Mammary epithelial cell (primary cell): ENCODE data around the gene RARRES2.
"Not testable (repeated sequence)": the region's sequence is repeated elsewhere in the genome, so short reads cannot be mapped to it uniquely, and the experiment has no call there.

ENCODE experiments used
- EZH2 ChIP-seq: IDR thresholded peaks from 2 replicates; pipeline ENCODE4 v1.6.1; 2012; ENCODE audit warnings: low read length, inconsistent platforms, borderline replicate concordance
- TF ChIP-seq, protein P1 (sequence below), 2 donors: IDR thresholded peaks in 1 of 2; conservative IDR thresholded peaks in 1 of 2; 2 replicates each; pipeline ENCODE4 v1.5.1; 2011 to 2012; ENCODE audit warnings: inconsistent platforms in 2 of 2, low read length in 2 of 2, mild to moderate bottlenecking in 2 of 2, control low read depth in 1 of 2, low read depth in 1 of 2; ENCODE audit not compliant: insufficient read depth in 1 of 2; ENCODE audit errors: extremely low read depth in 1 of 2

DNA sequence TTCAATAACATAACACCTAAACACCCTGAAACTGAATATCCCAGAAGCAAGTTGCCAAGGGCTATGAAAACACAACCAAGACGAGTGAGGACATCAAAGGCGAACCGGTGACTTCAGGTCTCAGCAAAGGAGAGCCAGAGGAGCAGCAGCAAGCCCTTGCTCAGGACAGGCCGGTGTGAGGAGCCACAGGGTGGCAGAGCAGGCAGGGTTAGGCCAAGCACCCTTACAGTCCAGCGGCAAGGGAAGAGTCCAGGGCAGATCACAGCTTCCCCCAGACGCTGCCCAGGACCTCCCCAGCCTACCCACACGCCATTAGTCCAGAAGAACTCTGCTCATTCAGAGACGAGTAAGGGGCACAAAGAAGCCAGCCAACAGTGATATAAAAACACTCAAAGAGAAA is 45.8 kb downstream of the RARRES2 start:
- TF ChIP-seq EZH2: not testable (repeated sequence)
- TF ChIP-seq, protein P1, sequence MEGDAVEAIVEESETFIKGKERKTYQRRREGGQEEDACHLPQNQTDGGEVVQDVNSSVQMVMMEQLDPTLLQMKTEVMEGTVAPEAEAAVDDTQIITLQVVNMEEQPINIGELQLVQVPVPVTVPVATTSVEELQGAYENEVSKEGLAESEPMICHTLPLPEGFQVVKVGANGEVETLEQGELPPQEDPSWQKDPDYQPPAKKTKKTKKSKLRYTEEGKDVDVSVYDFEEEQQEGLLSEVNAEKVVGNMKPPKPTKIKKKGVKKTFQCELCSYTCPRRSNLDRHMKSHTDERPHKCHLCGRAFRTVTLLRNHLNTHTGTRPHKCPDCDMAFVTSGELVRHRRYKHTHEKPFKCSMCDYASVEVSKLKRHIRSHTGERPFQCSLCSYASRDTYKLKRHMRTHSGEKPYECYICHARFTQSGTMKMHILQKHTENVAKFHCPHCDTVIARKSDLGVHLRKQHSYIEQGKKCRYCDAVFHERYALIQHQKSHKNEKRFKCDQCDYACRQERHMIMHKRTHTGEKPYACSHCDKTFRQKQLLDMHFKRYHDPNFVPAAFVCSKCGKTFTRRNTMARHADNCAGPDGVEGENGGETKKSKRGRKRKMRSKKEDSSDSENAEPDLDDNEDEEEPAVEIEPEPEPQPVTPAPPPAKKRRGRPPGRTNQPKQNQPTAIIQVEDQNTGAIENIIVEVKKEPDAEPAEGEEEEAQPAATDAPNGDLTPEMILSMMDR (conservative IDR thresholded peaks at IDR 0.05 in 1 of 2, IDR thresholded peaks at IDR 0.05 in 1 of 2; ENCODE audit: extremely low read depth in 1 of 2, insufficient read depth in 1 of 2, low read depth in 1 of 2, low read length in 2 of 2): not testable (repeated sequence)
